Caco-2 (cell line): ENCODE measurements around the gene TGFBRAP1. TPM values are rescaled to one million over a fixed set of nuclear protein-coding genes. Genes with fewer than 3 reads are reported as not detected.

Experiments
- BruUV-seq: library from RNA; stranded (reverse); fragments of 400-500 nt; replicated peaks from 2 replicates; lab custom pipeline; 2021; lab: Mats Ljungman, UMichigan
- CTCF ChIA-PET: fragments of 300-600 bp; sonication (Branson Sonifier 250); formaldehyde crosslinking; loops from one replicate; lab custom pipeline; 2022; ENCODE audit warnings: antibody characterized with exemption; lab: Charles Lee
- POLR2A ChIA-PET: fragments of 300-600 bp; sonication (Branson Sonifier 250); formaldehyde crosslinking; loops from one replicate; lab custom pipeline; 2022; ENCODE audit warnings: antibody characterized with exemption; lab: Charles Lee
- DNase-seq, 2 experiments: peaks; one replicate each; pipeline versions ENCODE4 v3.0.0 to v3.0.0-alpha.2; 2020 to 2022
- H3K27me3 ChIP-seq: replicated peaks from 2 replicates; pipeline ENCODE4 v1.6.0; 2011; ENCODE audit warnings: low read length; ENCODE audit not compliant: control insufficient read depth, insufficient read depth
- H3K36me3 ChIP-seq: 2 replicates; pipeline ENCODE4 v1.5.1; 2011; ENCODE audit warnings: low read length; ENCODE audit not compliant: control insufficient read depth, insufficient read depth
- H3K4me1 ChIP-seq: fragments of 250-450 bp; sonication (Bioruptor Pico); 2 replicates; pipeline ENCODE4 v1.5.1; 2020; ENCODE audit warnings: mild to moderate bottlenecking
- H3K4me3 ChIP-seq: 2 replicates; pipeline ENCODE4 v1.5.1; 2011; ENCODE audit warnings: low read depth, mild to moderate bottlenecking, control low read depth, low read length
- H3K9me3 ChIP-seq: fragments of 250-450 bp; sonication (Bioruptor Pico); 2 replicates; pipeline ENCODE4 v1.5.1; 2020; ENCODE audit warnings: mild to moderate bottlenecking, moderate library complexity
- H3K27ac Mint-ChIP-seq: one replicate; pipeline ENCODE4 v1.8.0; 2022; ENCODE audit warnings: mixed read lengths; ENCODE audit not compliant: unreplicated experiment
- H3K27me3 Mint-ChIP-seq: one replicate; pipeline ENCODE4 v1.8.0; 2022; ENCODE audit warnings: mixed read lengths; ENCODE audit not compliant: insufficient read depth, unreplicated experiment
- H3K36me3 Mint-ChIP-seq: one replicate; pipeline ENCODE4 v1.8.0; 2022; ENCODE audit warnings: mild to moderate bottlenecking, mixed read lengths; ENCODE audit not compliant: insufficient read depth, unreplicated experiment
- H3K4me1 Mint-ChIP-seq: one replicate; pipeline ENCODE4 v1.8.0; 2022; ENCODE audit warnings: low read depth, mixed read lengths; ENCODE audit not compliant: unreplicated experiment
- H3K4me3 Mint-ChIP-seq: one replicate; pipeline ENCODE4 v1.8.0; 2022; ENCODE audit warnings: mild to moderate bottlenecking, moderate library complexity, mixed read lengths; ENCODE audit not compliant: unreplicated experiment
- H3K9me3 Mint-ChIP-seq: one replicate; pipeline ENCODE4 v1.8.0; 2022; ENCODE audit warnings: mixed read lengths; ENCODE audit not compliant: unreplicated experiment
- intact Hi-C: fragments of 100-400 bp; cut with micrococcal nuclease; formaldehyde crosslinking; loops from one replicate; pipeline ENCODE4 v1.10.0; 2022; ENCODE audit not compliant: unreplicated experiment
- total RNA-seq: library from RNA; stranded (reverse); gene quantifications from 2 replicates; pipeline ENCODE4 v1.2.3, GENCODE V29; 2022
- TF ChIP-seq, protein P1 (sequence below), 2 experiments: fragments of 200-600 bp in 1 of 2; IDR thresholded peaks; 1 replicate in 1 of 2; 2 replicates in 1 of 2; pipeline versions ENCODE4 v1.5.1 to v1.8.0; 2011 to 2022; ENCODE audit warnings: antibody characterized with exemption in 1 of 2, control low read depth in 1 of 2, inconsistent platforms in 1 of 2, low read depth in 1 of 2, low read length in 1 of 2, mild to moderate bottlenecking in 1 of 2, moderate library complexity in 1 of 2; ENCODE audit not compliant: insufficient read depth in 1 of 2, severe bottlenecking in 1 of 2, unreplicated experiment in 1 of 2

The TGFBRAP1 gene
- total RNA-seq, 1 experiment from 2014 or later: 26.0 TPM

DNA sequence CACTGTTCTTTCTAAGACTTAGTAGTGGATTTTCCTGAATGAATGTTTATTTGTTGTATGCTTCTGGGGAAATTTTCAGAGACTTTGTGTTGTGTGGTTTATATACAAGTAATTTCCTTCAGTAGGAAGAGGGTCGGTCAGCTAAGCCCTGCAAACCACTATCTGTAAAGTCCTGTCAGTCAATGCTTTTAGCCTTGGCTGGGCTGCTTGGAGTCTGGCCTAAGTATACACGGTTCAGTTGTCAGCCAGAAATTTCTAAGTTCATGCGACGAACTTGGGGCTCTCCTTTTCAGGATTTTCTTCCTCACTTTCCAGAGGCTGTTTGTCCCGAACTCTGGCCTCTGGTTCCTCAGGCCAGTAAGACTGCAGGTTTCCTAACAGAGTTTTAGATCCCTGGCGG, 29.1 kb upstream of the TGFBRAP1 start:
- Histone ChIP-seq H3K36me3 (peaks cover 3% of the 10 kb centered on the region; the same call in 1 of the 2 replicates), H3K9me3 (no peaks in the 10 kb centered on the region), H3K27me3 (no peaks in the 10 kb centered on the region), H3K4me1 (no peaks in the 10 kb centered on the region; the same call in 1 of the 2 replicates), H3K4me3 (no peak overlapping the region)
- no peak overlapping the region for H3K27ac Mint-ChIP-seq
- H3K4me3 Mint-ChIP-seq: no peak overlapping the region
- peaks cover 64% of the 10 kb centered on the region for H3K36me3 Mint-ChIP-seq
- TF ChIP-seq, protein P1, sequence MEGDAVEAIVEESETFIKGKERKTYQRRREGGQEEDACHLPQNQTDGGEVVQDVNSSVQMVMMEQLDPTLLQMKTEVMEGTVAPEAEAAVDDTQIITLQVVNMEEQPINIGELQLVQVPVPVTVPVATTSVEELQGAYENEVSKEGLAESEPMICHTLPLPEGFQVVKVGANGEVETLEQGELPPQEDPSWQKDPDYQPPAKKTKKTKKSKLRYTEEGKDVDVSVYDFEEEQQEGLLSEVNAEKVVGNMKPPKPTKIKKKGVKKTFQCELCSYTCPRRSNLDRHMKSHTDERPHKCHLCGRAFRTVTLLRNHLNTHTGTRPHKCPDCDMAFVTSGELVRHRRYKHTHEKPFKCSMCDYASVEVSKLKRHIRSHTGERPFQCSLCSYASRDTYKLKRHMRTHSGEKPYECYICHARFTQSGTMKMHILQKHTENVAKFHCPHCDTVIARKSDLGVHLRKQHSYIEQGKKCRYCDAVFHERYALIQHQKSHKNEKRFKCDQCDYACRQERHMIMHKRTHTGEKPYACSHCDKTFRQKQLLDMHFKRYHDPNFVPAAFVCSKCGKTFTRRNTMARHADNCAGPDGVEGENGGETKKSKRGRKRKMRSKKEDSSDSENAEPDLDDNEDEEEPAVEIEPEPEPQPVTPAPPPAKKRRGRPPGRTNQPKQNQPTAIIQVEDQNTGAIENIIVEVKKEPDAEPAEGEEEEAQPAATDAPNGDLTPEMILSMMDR (IDR thresholded peaks at IDR 0.05; ENCODE audit: insufficient read depth in 1 of 2, low read depth in 1 of 2, low read length in 1 of 2, severe bottlenecking in 1 of 2, unreplicated experiment in 1 of 2): no peak
- no peaks in the 10 kb centered on the region for H3K9me3 Mint-ChIP-seq
- ChIA-PET POLR2A (no interaction called here), CTCF (no interaction called here)
- BruUV-seq: no TSS peak
- no peak for DNase-seq
- intact Hi-C loops: no loop called here
- peaks cover 6% of the 10 kb centered on the region for H3K4me1 Mint-ChIP-seq
- H3K27me3 Mint-ChIP-seq: no peaks in the 10 kb centered on the region

DNA sequence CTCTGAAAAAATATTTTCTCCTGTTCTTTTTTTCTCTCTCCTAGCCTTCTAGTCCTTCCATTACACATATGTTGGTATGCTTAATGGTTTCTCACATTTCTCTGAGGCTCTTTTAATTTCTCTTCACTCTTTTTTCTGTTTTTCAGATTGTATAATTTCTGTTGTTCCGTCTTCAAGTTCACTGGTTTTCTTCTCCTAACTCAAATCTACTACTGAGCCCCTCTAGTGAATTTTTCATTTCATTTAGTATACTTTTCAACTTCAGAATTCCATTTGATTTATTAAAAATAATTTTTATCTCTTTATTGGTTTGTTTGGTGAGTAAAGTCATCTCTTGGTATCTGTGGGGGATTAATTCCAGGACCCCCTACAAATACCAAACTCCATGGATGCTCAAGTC, 27.6 kb upstream of the TGFBRAP1 start:
- no peaks in the 10 kb centered on the region; the same call in 1 of the 2 replicates for H3K4me1 ChIP-seq
- DNase-seq: no peak
- Mint-ChIP-seq H3K9me3 (no peaks in the 10 kb centered on the region), H3K36me3 (peaks cover 58% of the 10 kb centered on the region), H3K4me1 (peaks cover 6% of the 10 kb centered on the region), H3K4me3 (no peak overlapping the region), H3K27ac (no peak overlapping the region), H3K27me3 (no peaks in the 10 kb centered on the region)
- H3K9me3 ChIP-seq: no peaks in the 10 kb centered on the region
- no TSS peak for BruUV-seq
- H3K4me3 ChIP-seq: no peak overlapping the region
- CTCF ChIA-PET: no interaction called here
- peaks cover 3% of the 10 kb centered on the region; the same call in 1 of the 2 replicates for H3K36me3 ChIP-seq
- POLR2A ChIA-PET: no interaction called here
- intact Hi-C loops: no loop called here
- no peaks in the 10 kb centered on the region for H3K27me3 ChIP-seq
- TF ChIP-seq, protein P1 (IDR thresholded peaks at IDR 0.05; ENCODE audit: insufficient read depth in 1 of 2, low read depth in 1 of 2, low read length in 1 of 2, severe bottlenecking in 1 of 2, unreplicated experiment in 1 of 2): no peak

DNA sequence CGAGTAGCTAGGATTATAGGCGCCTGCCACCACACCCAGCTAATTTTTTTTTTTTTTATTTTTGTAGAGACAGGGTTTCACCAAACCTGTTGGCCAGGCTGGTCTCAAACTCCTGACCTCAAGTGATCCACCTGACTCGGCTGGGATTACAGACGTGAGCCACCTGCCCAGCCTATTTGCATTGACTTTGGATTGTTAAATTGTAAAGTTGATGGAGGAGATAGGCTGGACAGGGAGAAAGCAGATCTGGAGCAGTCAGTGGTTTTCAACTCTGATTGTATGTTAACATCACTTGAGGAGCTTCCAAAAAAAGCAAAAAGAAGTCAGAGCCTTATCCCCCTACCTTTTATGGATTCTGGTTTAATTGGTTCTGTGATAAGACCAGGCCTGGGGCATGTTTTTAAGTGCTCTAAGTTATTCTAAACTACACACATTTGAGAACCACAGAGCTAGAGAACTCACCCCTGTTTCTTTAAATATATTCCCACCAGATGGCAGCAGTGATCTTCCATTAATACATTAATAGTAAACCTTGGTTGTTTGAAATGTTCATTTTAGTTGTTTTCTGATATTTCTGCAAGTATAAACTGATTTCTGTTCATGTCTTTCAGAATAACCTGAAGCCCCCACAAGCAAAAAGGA, 15.3 kb upstream of the TGFBRAP1 start:
- Mint-ChIP-seq H3K27me3 (no peaks in the 10 kb centered on the region), H3K4me3 (no peak overlapping the region), H3K4me1 (peaks cover 5% of the 10 kb centered on the region), H3K27ac (no peak overlapping the region), H3K9me3 (no peaks in the 10 kb centered on the region), H3K36me3 (peaks cover 71% of the 10 kb centered on the region)
- H3K4me3 ChIP-seq: no peak overlapping the region
- ChIA-PET POLR2A (interaction anchor here (0.6 kb wide), 1 partner anchor 175 kb away, joined by 3 read pairs; no protein-coding TSS in a partner anchor), CTCF (interaction anchor here (0.6 to 1.9 kb wide), 8 partner anchors 9 to 1237 kb away, joined by 3 to 8 read pairs (median 3); partner anchors contain the start of gene FHL2)
- TF ChIP-seq, protein P1 (IDR thresholded peaks at IDR 0.05; ENCODE audit: insufficient read depth in 1 of 2, low read depth in 1 of 2, low read length in 1 of 2, severe bottlenecking in 1 of 2, unreplicated experiment in 1 of 2): peak; percentile 20 to 40
- H3K9me3 ChIP-seq: no peaks in the 10 kb centered on the region
- H3K27me3 ChIP-seq: no peaks in the 10 kb centered on the region
- H3K4me1 ChIP-seq: no peaks in the 10 kb centered on the region
- intact Hi-C loops: loop anchor here (1.0 to 5.0 kb wide), 3 partner anchors 176 to 542 kb away; no protein-coding TSS in a partner anchor
- DNase-seq: peak in 1 of 2 experiments; percentile 50
- H3K36me3 ChIP-seq: peaks cover 2% of the 10 kb centered on the region
- no TSS peak for BruUV-seq
